Activated T-cell treated with anti-CD3 and anti-CD28 coated beads, Interleukin-2, amount 50 U/mL, for 4 hours (primary cell): ENCODE results near the gene GDI1. TPM values are rescaled to one million over a fixed set of nuclear protein-coding genes. Genes with fewer than 3 reads are reported as not detected.
A peak's percentile ranks its signal among the peaks of the same experiment; 100 is the strongest.

ENCODE experiments used
- ATAC-seq, 2 donors: fragments of 200-7000 bp; cut with Tn5 transposase; one replicate each; pipeline ENCODE4 v1.10.0; 2021
- DNase-seq: peaks from one replicate; pipeline ENCODE4 v3.0.0-alpha.2; 2020
- H3K27me3 Mint-ChIP-seq: one replicate; pipeline ENCODE4 v1.8.0; 2021; ENCODE audit warnings: low read depth, mixed read lengths
- H3K36me3 Mint-ChIP-seq: one replicate; pipeline ENCODE4 v1.8.0; 2022; ENCODE audit warnings: mixed read lengths; ENCODE audit not compliant: insufficient read depth
- H3K4me1 Mint-ChIP-seq: one replicate; pipeline ENCODE4 v1.8.0; 2021; ENCODE audit warnings: low read depth, mixed read lengths
- H3K4me3 Mint-ChIP-seq: one replicate; pipeline ENCODE4 v1.8.0; 2021; ENCODE audit warnings: mild to moderate bottlenecking, moderate library complexity, mixed read lengths
- H3K9me3 Mint-ChIP-seq: one replicate; pipeline ENCODE4 v1.8.0; 2021; ENCODE audit warnings: mixed read lengths
- total RNA-seq, 3 donors: library from RNA; stranded (reverse); gene quantifications; one replicate each; pipeline ENCODE4 v1.2.1, GENCODE V29; 2021

The GDI1 gene
- total RNA-seq, 3 donors from 2014 or later: 107 to 126 (median 116) TPM

DNA sequence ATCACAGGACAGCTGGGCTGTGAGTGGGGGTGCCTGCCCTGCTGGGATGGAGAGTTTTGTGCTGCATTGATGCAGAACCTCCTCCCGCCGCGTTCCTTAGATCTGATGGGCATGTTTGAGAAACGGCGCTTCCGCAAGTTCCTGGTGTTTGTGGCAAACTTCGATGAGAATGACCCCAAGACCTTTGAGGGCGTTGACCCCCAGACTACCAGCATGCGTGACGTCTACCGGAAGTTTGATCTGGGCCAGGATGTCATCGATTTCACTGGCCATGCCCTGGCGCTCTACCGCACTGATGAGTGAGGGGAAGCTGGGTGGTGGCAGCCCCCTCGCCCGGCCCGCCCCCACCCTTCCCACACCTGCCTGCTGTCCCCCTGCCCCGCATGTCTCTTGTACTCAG is 2.9 kb downstream of the GDI1 start:
- DNase-seq: no peak
- Mint-ChIP-seq H3K27me3 (no peaks in the 10 kb centered on the region), H3K36me3 (no peaks in the 10 kb centered on the region), H3K4me1 (peaks cover 31% of the 10 kb centered on the region), H3K4me3 (no peak overlapping the region), H3K9me3 (no peaks in the 10 kb centered on the region)
- ATAC-seq: no peak

DNA sequence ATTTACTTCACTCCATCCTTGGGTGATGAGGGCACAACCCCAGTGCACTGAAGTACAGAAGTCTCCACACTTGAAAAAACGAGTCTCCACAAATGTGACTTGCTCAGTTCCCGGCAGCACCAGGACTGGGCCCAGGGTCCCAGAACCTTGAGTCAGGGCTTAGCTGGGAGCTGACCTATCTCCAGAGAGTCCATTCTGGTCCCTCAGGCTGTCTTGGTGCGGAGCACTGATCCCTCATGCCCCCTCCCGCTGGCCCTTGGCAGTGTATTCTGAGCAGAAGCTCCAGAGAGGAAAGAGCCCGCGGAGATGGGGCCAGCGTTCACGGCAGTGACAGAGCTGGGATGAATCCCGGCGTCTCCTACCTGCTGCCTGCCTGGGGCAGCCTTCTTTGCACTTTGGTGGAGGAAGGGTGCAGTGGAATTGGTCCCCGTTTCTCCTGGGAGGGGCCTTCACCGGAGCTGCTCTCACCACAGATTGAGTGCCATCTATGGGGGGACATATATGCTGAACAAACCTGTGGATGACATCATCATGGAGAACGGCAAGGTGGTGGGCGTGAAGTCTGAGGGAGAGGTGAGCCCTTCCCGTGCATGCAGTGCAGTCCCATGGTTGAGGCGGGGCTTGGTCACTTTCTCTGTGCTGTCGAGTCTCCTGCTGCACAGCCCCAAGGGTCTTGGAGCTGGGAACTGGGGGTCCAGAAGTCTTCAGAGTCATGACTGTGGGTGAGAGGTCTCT is 3.8 kb downstream of the GDI1 start:
- H3K36me3 Mint-ChIP-seq: no peaks in the 10 kb centered on the region
- no peaks in the 10 kb centered on the region for H3K27me3 Mint-ChIP-seq
- H3K9me3 Mint-ChIP-seq: no peaks in the 10 kb centered on the region
- no peak for DNase-seq
- peaks cover 31% of the 10 kb centered on the region for H3K4me1 Mint-ChIP-seq
- H3K4me3 Mint-ChIP-seq: no peak overlapping the region
- ATAC-seq: no peak

DNA sequence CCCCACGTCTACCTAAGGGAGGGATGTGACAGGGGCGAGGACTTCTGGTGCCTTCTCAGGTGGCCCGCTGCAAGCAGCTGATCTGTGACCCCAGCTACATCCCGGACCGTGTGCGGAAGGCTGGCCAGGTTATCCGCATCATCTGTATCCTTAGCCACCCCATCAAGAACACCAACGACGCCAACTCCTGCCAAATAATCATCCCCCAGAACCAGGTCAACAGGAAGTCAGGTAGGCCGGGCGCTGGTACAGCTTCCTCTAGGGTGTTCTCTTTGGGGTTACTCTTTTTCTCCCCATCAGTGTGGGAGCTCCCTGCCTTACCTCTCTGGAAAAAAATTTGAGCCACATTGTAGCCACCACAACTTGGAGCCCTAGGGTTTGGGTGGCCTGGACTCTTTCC is 4.6 kb downstream of the GDI1 start:
- Mint-ChIP-seq H3K4me3 (no peak overlapping the region), H3K4me1 (peaks cover 24% of the 10 kb centered on the region), H3K36me3 (no peaks in the 10 kb centered on the region), H3K27me3 (no peaks in the 10 kb centered on the region), H3K9me3 (no peaks in the 10 kb centered on the region)
- ATAC-seq (no peak), DNase-seq (no peak)

DNA sequence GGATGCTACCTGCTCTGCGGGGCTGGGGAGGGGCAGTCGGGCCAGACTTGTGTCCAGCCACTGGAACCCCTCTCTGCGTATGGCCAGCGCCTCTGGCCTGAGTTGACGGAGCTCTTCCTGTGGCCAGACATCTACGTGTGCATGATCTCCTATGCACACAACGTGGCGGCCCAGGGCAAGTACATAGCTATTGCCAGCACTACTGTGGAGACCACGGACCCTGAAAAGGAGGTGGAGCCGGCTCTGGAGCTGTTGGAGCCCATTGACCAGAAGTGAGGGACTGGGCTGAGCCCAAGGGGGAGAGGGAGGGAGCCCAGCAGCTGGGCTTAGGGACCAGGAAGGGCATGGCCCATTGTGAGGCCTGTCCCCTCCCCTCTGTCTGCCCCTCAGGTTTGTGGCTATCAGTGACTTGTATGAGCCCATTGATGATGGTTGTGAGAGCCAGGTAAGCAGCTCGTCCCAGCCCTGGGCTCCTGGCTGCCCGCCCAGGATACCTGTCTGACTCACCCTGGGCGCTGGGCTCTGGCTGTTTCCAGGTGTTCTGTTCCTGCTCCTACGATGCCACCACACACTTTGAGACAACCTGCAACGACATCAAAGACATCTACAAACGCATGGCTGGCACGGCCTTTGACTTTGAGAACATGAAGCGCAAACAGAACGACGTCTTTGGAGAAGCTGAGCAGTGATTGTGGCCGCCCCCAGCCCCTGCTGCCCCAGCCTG is 5.2 kb downstream of the GDI1 start:
- Mint-ChIP-seq H3K4me1 (peaks cover 24% of the 10 kb centered on the region), H3K4me3 (no peak overlapping the region), H3K27me3 (no peaks in the 10 kb centered on the region), H3K9me3 (no peaks in the 10 kb centered on the region), H3K36me3 (peaks cover 3% of the 10 kb centered on the region)
- DNase-seq: no peak
- ATAC-seq: no peak

DNA sequence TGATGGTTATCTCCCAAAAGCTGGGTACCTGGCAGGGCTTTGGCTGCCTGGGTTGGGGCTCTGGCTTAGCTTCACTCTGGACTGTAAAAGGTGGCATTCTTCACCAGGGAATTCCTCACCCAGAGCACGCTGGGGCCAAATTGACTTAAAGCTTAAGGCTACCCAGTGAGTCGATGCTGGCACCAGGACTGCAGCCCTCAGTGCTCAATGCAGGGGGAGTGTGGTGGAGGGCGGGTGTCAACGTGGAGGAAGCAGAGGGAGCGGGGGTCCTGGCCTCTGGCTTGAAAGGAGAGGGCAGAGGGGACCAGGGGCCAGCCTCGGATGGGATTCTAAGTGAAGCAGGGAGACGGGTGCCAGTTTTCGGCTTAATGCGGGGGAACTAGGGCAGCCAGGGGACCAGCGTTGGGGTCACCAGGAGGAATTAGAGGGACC is 6.5 kb downstream of the GDI1 start:
- Mint-ChIP-seq H3K9me3 (no peaks in the 10 kb centered on the region), H3K27me3 (no peaks in the 10 kb centered on the region), H3K4me1 (peaks cover 20% of the 10 kb centered on the region), H3K4me3 (peak overlapping the region; percentile 70), H3K36me3 (peaks cover 5% of the 10 kb centered on the region)
- DNase-seq (no peak), ATAC-seq (peak in 1 of 2 donors; percentile 7)

DNA sequence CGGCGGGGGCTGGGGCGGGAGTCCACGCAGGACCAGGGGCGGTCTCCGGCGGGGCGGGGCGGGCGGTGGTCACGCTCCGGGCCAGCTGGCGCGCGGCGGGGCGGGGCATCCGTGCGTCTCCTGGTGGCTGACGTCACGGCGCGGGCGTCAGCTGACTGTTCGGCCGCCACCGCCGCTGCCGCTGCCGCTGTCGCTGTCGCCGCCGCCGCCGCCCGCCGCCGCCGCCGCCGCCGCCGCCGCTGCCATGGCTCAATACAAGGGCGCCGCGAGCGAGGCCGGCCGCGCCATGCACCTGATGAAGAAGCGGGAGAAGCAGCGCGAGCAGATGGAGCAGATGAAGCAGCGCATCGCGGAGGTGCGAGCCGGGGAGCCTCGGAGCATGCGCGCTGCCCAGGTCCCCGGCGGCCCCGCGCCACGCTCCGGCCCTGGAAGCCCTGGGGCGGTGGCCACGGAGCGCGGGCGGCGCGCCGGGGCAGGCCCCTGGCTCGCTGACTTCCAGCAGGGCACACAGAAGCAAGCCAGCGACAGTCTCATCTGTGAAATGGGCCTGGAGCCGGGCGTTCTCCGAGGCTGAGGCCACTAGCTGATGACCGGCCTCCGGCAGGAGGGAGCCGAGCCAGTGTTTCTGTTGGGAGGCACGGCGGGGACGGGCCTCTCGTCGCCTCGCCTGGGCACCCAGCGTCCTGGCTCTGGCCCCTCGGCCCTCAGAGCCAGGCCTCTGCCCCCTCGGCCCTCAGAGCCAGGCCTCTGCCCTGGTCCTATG is 7.2 kb downstream of the GDI1 start, which contains the start of gene FAM50A:
TSS of gene FAM50A (plus strand) at position 150 of the 763 bp plus-strand sequence. CDS start at position 245, 95 bp downstream.
- peak; percentile 88 to 89 for ATAC-seq
- Mint-ChIP-seq H3K4me1 (peaks cover 17% of the 10 kb centered on the region), H3K4me3 (peak within 1 kb of the TSS; percentile 70), H3K27me3 (no peaks in the 10 kb centered on the region), H3K9me3 (no peaks in the 10 kb centered on the region), H3K36me3 (peaks cover 5% of the 10 kb centered on the region)
- peak; percentile 56 for DNase-seq

DNA sequence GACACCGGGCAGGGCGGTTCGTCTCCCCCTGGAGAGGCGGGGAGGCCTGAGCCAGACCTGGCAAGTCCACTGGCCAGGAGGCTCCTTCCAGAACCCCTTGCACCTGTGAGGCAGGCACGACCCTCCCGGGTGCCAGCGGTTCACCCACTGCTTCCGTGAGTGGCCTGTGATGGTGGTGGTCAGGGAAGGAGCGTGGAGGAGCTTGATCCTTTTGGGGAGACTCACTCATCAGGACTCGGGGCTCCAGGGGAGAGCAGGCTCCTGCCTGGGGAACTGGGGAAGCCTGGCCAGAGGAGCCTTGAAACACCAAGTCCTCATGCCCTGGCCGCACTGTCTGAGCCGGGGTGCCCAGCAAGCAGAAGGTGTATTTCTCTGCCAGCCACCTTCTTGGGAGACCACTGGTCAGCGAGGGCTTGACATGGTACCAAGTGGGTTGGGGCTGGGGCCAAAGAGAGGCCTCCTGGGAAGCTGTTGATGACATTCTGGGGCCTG is 7.8 kb downstream of the GDI1 start:
- H3K4me1 Mint-ChIP-seq: peaks cover 17% of the 10 kb centered on the region
- ATAC-seq: no peak
- H3K27me3 Mint-ChIP-seq: no peaks in the 10 kb centered on the region
- H3K36me3 Mint-ChIP-seq: peaks cover 6% of the 10 kb centered on the region
- no peaks in the 10 kb centered on the region for H3K9me3 Mint-ChIP-seq
- no peak for DNase-seq
- H3K4me3 Mint-ChIP-seq: peak overlapping the region; percentile 61

DNA sequence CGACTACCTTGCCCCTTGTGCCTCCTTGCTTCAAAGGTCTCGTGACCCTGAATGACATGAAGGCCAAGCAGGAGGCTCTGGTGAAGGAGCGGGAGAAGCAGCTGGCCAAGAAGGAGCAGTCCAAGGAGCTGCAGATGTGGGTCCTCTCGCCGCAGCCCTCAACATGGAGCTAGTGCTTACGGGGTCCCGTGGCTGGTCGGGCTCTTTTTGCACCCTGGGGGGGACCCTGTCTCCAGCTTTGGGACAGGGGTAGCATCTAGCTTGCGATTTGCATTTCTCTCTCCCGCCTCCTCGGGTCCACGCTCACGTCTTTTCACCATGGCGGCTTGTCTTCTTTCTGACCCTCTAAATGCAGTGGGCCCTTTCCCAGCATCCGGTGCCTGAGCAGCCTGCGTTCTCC is 8.8 kb downstream of the GDI1 start:
- no peak overlapping the region for H3K4me3 Mint-ChIP-seq

DNA sequence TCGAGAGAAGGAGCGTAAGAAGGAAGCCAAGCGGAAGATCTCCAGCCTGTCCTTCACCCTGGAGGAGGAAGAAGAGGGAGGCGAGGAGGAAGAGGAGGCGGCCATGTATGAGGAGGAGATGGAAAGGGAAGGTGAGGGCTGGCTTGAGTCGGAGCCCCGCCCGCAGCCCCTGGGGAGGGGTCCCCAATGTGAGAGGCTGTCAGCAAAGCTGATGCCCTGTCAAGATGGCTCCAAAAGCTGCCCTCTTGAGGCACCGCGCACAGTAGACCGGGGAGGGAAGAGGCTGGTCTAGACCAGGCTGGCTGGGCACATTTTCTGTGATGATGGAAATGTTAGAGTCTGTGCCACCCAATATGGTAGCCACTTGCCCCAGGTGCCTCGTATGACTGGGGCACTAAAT is 9.5 kb downstream of the GDI1 start:
- DNase-seq (no peak), ATAC-seq (no peak)
- Mint-ChIP-seq H3K4me1 (peaks cover 10% of the 10 kb centered on the region), H3K36me3 (peaks cover 7% of the 10 kb centered on the region), H3K27me3 (no peaks in the 10 kb centered on the region), H3K4me3 (peak overlapping the region; percentile 38), H3K9me3 (no peaks in the 10 kb centered on the region)

More for the DNA sequence above, 8.8 kb downstream of the GDI1 start:
- Mint-ChIP-seq H3K27me3 (no peaks in the 10 kb centered on the region), H3K36me3 (peaks cover 7% of the 10 kb centered on the region), H3K9me3 (no peaks in the 10 kb centered on the region), H3K4me1 (peaks cover 14% of the 10 kb centered on the region)
- DNase-seq (no peak), ATAC-seq (no peak)

DNA sequence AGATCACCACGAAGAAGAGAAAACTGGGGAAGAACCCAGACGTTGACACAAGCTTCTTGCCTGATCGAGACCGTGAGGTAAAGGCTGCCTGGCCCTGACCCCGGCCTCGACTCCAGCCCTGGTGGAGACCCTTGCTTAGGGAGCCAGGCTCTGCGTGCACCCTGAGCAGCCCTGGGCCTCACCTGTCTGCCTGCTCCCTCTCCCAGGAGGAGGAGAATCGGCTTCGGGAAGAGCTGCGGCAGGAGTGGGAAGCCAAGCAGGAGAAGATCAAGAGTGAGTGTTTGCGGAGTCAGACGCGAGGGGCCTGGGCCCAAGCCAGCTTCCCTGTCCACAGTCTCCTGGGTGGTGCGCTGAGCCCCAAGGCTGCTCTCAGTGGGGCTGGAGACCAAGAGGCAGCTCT is 11.5 kb downstream of the GDI1 start:
- DNase-seq (no peak), ATAC-seq (no peak)
- H3K36me3 Mint-ChIP-seq: peaks cover 7% of the 10 kb centered on the region
- H3K9me3 Mint-ChIP-seq: no peaks in the 10 kb centered on the region
- no peak overlapping the region for H3K4me3 Mint-ChIP-seq
- peaks cover 1% of the 10 kb centered on the region for H3K4me1 Mint-ChIP-seq
- H3K27me3 Mint-ChIP-seq: no peaks in the 10 kb centered on the region

DNA sequence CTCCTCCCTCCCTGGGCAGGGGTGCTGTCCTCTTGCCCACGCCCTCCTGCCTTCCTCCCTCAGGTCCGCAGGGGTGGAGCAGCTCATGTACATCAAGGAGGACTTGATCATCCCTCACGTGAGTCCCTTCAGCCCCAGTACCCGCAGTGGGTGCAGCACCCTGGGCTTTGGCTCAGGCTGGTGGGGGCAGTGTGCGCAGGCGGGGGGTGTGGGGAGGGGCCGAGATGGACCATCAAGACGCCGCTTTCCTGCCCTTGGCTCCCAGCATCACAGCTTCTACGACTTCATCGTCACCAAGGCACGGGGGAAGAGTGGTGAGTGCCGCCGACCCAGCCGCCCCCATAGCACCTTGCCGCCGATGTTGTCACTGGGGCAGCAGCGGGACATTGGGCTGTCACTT is 12.7 kb downstream of the GDI1 start:
- Mint-ChIP-seq H3K27me3 (no peaks in the 10 kb centered on the region), H3K4me3 (no peak overlapping the region), H3K36me3 (peaks cover 7% of the 10 kb centered on the region), H3K9me3 (no peaks in the 10 kb centered on the region), H3K4me1 (no peaks in the 10 kb centered on the region)
- ATAC-seq (no peak), DNase-seq (no peak)

DNA sequence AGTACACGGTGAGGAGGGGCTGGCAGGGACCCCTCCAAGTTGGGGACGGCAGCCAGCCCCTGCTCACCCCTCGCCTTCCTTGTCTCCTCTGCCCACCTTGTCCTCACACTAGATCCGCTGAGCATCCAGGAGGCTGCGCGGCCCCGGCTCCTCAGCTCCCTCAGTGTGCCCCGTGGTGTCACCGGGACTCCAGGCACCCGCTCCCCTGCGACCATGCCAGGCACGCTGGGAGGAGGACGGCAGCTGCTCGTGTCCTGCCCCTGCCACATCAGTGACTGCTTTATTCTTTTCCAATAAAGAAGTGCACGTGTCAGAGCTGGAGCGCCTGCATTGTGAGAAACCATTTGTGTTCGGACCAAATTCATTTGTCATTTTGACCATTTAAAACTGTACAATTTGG is 13.4 kb downstream of the GDI1 start:
- Mint-ChIP-seq H3K4me1 (no peaks in the 10 kb centered on the region), H3K27me3 (no peaks in the 10 kb centered on the region), H3K36me3 (peaks cover 7% of the 10 kb centered on the region), H3K4me3 (no peak overlapping the region), H3K9me3 (no peaks in the 10 kb centered on the region)
- DNase-seq (no peak), ATAC-seq (no peak)

DNA sequence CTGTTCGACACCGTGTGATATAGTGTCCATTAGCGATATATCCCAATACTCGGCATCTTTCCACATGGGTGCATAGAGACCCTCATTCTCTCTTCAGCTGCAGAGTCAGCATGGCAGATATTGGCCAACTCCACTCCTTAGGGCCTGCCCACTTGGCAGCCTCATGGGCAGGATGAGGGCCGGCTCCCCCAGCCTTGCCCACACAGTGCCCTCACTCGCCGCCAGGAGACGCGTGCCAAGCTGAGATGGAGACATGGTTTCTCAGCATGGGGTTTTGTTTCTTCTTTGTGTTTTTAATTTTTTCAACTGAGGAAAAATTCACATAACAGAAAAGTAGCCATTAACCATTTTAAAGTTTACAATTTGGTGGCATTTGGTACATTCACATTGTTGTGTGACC is 15.9 kb downstream of the GDI1 start:
- DNase-seq: no peak
- Mint-ChIP-seq H3K36me3 (peaks cover 2% of the 10 kb centered on the region), H3K4me3 (no peak overlapping the region), H3K4me1 (peaks cover 3% of the 10 kb centered on the region), H3K27me3 (no peaks in the 10 kb centered on the region), H3K9me3 (no peaks in the 10 kb centered on the region)
- ATAC-seq: no peak

DNA sequence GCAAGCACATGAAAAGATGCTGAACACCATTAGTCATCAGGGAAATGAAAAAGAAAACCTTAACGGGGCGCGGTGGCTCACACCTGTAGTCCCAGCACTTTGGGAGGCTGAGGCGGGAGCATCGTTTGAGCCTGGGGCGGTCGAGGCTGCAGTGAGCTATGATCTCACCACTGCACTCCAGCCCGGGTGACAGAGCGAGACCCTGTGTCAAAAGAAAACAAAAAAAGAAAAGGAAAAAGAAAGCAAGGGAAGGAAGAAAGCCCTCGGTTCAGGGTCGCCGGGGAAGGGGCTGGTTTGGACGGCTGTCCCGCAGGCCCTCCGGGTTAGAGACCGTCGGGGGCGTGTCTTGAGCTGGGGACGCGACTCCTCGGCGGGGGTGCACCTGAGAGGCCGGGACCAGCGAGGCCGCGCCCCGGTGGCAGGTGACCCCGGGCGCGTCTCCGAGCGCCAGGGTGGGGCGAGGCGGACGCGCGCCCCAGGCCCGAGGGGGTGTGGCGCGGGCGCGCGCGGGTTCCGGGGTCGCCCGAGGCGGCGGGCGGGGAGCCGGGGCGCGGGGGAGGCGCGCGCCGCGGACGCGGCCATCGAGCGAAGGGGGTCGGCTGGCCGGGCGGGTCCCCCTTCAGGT is 20.6 kb downstream of the GDI1 start:
- Mint-ChIP-seq H3K27me3 (no peaks in the 10 kb centered on the region), H3K4me3 (peak overlapping the region; percentile 92), H3K9me3 (no peaks in the 10 kb centered on the region), H3K36me3 (no peaks in the 10 kb centered on the region), H3K4me1 (peaks cover 10% of the 10 kb centered on the region)
- DNase-seq: peak; percentile 42
- peak; percentile 56 to 57 for ATAC-seq
